ENCODE measurements around the gene PTPRF.

- no peak for TF ChIP-seq CEBPB (IDR thresholded peaks at IDR 0.05)
- no peak for TF ChIP-seq MAX (IDR thresholded peaks at IDR 0.05)
- no peak for TF ChIP-seq NFIC (IDR thresholded peaks at IDR 0.05)
- no peak for TF ChIP-seq FOXM1 (IDR thresholded peaks at IDR 0.05; ENCODE audit: borderline replicate concordance, low read depth)
- TF ChIP-seq, protein P1, sequence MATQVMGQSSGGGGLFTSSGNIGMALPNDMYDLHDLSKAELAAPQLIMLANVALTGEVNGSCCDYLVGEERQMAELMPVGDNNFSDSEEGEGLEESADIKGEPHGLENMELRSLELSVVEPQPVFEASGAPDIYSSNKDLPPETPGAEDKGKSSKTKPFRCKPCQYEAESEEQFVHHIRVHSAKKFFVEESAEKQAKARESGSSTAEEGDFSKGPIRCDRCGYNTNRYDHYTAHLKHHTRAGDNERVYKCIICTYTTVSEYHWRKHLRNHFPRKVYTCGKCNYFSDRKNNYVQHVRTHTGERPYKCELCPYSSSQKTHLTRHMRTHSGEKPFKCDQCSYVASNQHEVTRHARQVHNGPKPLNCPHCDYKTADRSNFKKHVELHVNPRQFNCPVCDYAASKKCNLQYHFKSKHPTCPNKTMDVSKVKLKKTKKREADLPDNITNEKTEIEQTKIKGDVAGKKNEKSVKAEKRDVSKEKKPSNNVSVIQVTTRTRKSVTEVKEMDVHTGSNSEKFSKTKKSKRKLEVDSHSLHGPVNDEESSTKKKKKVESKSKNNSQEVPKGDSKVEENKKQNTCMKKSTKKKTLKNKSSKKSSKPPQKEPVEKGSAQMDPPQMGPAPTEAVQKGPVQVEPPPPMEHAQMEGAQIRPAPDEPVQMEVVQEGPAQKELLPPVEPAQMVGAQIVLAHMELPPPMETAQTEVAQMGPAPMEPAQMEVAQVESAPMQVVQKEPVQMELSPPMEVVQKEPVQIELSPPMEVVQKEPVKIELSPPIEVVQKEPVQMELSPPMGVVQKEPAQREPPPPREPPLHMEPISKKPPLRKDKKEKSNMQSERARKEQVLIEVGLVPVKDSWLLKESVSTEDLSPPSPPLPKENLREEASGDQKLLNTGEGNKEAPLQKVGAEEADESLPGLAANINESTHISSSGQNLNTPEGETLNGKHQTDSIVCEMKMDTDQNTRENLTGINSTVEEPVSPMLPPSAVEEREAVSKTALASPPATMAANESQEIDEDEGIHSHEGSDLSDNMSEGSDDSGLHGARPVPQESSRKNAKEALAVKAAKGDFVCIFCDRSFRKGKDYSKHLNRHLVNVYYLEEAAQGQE (IDR thresholded peaks at IDR 0.05; ENCODE audit: low read depth), result no peak
- TF ChIP-seq TAF1 (IDR thresholded peaks at IDR 0.05; ENCODE audit: low read depth), result no peak
- no peak for TF ChIP-seq ZBTB7A (IDR thresholded peaks at IDR 0.05; ENCODE audit: low read depth)
- no peak for TF ChIP-seq USF1 (IDR thresholded peaks at IDR 0.05)
- TF ChIP-seq EP300 (IDR thresholded peaks at IDR 0.05; ENCODE audit: borderline replicate concordance), result no peak
- TF ChIP-seq CREB1 (IDR thresholded peaks at IDR 0.05; ENCODE audit: low read depth), result no peak
- TF ChIP-seq YY1 (IDR thresholded peaks at IDR 0.05; ENCODE audit: low read depth), result no peak
- no peak for TF ChIP-seq RAD21 (IDR thresholded peaks at IDR 0.05; ENCODE audit: low read depth)
- no peak for TF ChIP-seq TEAD4 (IDR thresholded peaks at IDR 0.05)
- no peak for TF ChIP-seq EGR1 (IDR thresholded peaks at IDR 0.05)
These were observed 81.3 kb downstream of the PTPRF start for GRCh38 chr1:43611950-43612349.
